Right ventricle myocardium superior (tissue), 1 donor: ENCODE data around the gene IPO5. TPM values are rescaled to one million over a fixed set of nuclear protein-coding genes. Genes with fewer than 3 reads are reported as not detected.
"Not testable (repeated sequence)": the region's sequence is repeated elsewhere in the genome, so short reads cannot be mapped to it uniquely, and the experiment has no call there.

Experiments used
- ATAC-seq: fragments of 200-7000 bp; cut with Tn5 transposase; one replicate; pipeline ENCODE4 v1.9.1; 2020; ENCODE audit warnings: mild to moderate bottlenecking; ENCODE audit not compliant: poor library complexity
- DNase-seq: peaks from one replicate; pipeline ENCODE4 v3.0.0-alpha.2; 2020
- intact Hi-C: fragments of 100-400 bp; cut with DNase I; formaldehyde crosslinking; loops from one replicate; pipeline ENCODE4 v1.11.2; 2022
- total RNA-seq: library from RNA; stranded (reverse); fragmentation: NEBNext Ultra II Directional; extraction: Animal tissue kit (Norgen Biotek cat#: 25700); gene quantifications from one replicate; pipeline ENCODE4 v1.2.1, GENCODE V29; 2021
- donor health status: DM: no; HTN: yes; CAD: no; lungs with severe emphysema.

The IPO5 gene
- total RNA-seq, 1 donor from 2014 or later = 86.5 TPM

GRCh38 chr13:97979556-97979955, 26.1 kb downstream of the IPO5 start:
- intact Hi-C loops = loop anchor here (10.0 kb wide), 1 partner anchor 125 kb away; no protein-coding TSS in a partner anchor
- ATAC-seq (no peak), DNase-seq (no peak)

- DNase-seq (no peak), ATAC-seq (no peak)
- intact Hi-C loops = no loop called here
These were observed 28.8 kb downstream of the IPO5 start for GRCh38 chr13:97982286-97982685.

- DNase-seq (no peak), ATAC-seq (no peak)
- intact Hi-C loops = no loop called here
These were observed 33.4 kb downstream of the IPO5 start for GRCh38 chr13:97986835-97987234.

GRCh38 chr13:97999653-98000052, 46.2 kb downstream of the IPO5 start:
- intact Hi-C loops = no loop called here
- DNase-seq (no peak), ATAC-seq (no peak)

GRCh38 chr13:98004107-98004506, 50.6 kb downstream of the IPO5 start:
- no peak for ATAC-seq
- intact Hi-C loops = no loop called here
- no peak for DNase-seq

GRCh38 chr13:98004997-98005396, 51.5 kb downstream of the IPO5 start:
- ATAC-seq, DNase-seq, intact Hi-C loops: not testable (repeated sequence)

GRCh38 chr13:98007001-98007400, 53.5 kb downstream of the IPO5 start:
- no peak for ATAC-seq
- intact Hi-C loops = no loop called here

GRCh38 chr13:98013241-98013640, 59.8 kb downstream of the IPO5 start:
- intact Hi-C loops = no loop called here
- DNase-seq (no peak), ATAC-seq (no peak)

More at GRCh38 chr13:98007001-98007400, 53.5 kb downstream of the IPO5 start:
- DNase-seq = no peak

GRCh38 chr13:98014766-98015165, 61.3 kb downstream of the IPO5 start:
- intact Hi-C loops = no loop called here
- DNase-seq (no peak), ATAC-seq (no peak)

- DNase-seq (no peak), ATAC-seq (no peak)
- intact Hi-C loops = no loop called here
These were observed 64.8 kb downstream of the IPO5 start for GRCh38 chr13:98018293-98018692.

GRCh38 chr13:98019186-98019585, 65.7 kb downstream of the IPO5 start:
- intact Hi-C loops = no loop called here
- ATAC-seq (no peak), DNase-seq (no peak)

- DNase-seq = no peak
- intact Hi-C loops = no loop called here
- no peak for ATAC-seq
These were observed 66.8 kb downstream of the IPO5 start for GRCh38 chr13:98020271-98020670.

GRCh38 chr13:98022210-98022609, 68.7 kb downstream of the IPO5 start:
- peak; percentile 84 for ATAC-seq
- no peak for DNase-seq
- intact Hi-C loops = no loop called here

GRCh38 chr13:98025480-98026025, 72.1 kb downstream of the IPO5 start:
- no peak for ATAC-seq
- no peak for DNase-seq
- intact Hi-C loops = no loop called here

GRCh38 chr13:98026457-98026857, 73.0 kb downstream of the IPO5 start:
- DNase-seq = no peak
- ATAC-seq = peak; percentile 58
- intact Hi-C loops = no loop called here

- no peak for ATAC-seq
- no peak for DNase-seq
- intact Hi-C loops = no loop called here
These were observed 78.7 kb downstream of the IPO5 start for GRCh38 chr13:98032168-98032567.

- DNase-seq = no peak
- no peak for ATAC-seq
- intact Hi-C loops = no loop called here
These were observed 80.1 kb downstream of the IPO5 start for GRCh38 chr13:98033277-98034247.

GRCh38 chr13:98035373-98035772, 81.9 kb downstream of the IPO5 start:
- DNase-seq (no peak), ATAC-seq (no peak)
- intact Hi-C loops = no loop called here

- intact Hi-C loops, ATAC-seq, DNase-seq: not testable (repeated sequence)
These were observed 83.3 kb downstream of the IPO5 start for GRCh38 chr13:98036564-98037302.
